ENCODE measurements around the gene NR2F1-AS1.
"Not testable (repeated sequence)": the region's sequence is repeated elsewhere in the genome, so short reads cannot be mapped to it uniquely, and the experiment has no call there.

Gene NR2F1-AS1

DNA sequence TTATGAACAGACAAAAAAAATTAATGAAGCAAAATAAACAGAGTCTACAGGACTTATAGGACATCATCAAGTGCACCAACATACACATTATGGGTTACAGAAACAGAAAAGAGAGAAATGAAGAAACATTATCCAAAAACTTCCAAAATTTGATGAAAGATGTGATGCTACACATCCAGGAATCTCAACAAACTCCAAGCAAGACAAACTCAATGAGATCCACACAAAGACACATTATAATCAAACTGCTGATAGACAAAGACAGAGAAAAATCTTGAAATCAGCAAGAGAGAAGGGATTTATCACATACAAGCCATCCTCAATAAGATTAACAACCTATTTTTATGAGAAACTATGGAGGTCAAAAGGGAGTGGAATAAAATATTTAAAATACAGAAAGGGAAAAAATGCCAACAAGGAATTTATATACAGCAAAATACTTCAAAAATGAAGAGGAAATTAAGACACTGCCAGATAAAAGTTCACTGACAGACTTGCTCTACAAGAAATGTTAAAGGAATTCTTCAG lies 101.0 kb downstream of the NR2F1-AS1 start:
- no peak for DNase-seq (ENCODE audit: extremely low read depth, insufficient read length)
- Histone ChIP-seq H3K4me3 (replicated peaks; ENCODE audit: low read depth, low read length) (no peak overlapping the region), H3K27me3 (replicated peaks; ENCODE audit: control insufficient read depth, insufficient read depth, low read length) (no peaks in the 10 kb centered on the region), H3K36me3 (ENCODE audit: control insufficient read depth, insufficient read depth, low read length) (no peaks in the 10 kb centered on the region)
- TF ChIP-seq, protein P1, sequence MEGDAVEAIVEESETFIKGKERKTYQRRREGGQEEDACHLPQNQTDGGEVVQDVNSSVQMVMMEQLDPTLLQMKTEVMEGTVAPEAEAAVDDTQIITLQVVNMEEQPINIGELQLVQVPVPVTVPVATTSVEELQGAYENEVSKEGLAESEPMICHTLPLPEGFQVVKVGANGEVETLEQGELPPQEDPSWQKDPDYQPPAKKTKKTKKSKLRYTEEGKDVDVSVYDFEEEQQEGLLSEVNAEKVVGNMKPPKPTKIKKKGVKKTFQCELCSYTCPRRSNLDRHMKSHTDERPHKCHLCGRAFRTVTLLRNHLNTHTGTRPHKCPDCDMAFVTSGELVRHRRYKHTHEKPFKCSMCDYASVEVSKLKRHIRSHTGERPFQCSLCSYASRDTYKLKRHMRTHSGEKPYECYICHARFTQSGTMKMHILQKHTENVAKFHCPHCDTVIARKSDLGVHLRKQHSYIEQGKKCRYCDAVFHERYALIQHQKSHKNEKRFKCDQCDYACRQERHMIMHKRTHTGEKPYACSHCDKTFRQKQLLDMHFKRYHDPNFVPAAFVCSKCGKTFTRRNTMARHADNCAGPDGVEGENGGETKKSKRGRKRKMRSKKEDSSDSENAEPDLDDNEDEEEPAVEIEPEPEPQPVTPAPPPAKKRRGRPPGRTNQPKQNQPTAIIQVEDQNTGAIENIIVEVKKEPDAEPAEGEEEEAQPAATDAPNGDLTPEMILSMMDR (IDR thresholded peaks at IDR 0.05; ENCODE audit: insufficient read depth, low read length, poor library complexity, severe bottlenecking): no peak

DNA sequence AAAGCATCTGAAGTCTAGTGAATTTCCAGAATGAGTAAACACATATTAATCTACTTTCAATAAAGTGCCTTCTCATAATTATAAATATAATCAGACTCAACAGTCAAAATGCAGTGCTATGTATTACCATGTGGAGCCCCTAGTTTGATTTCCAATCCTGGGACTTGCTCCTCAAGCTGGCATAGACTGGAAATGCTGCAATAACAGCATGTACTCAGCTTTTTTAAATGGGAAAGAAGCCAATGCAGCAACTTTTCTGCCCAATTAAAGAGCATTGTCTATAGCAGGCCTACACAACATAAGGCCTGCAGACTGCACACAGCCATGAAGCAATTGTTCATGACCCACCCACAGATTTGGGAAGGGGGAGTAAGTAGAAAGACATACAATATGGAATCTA lies 103.2 kb downstream of the NR2F1-AS1 start:
- Histone ChIP-seq H3K27me3 (replicated peaks; ENCODE audit: control insufficient read depth, insufficient read depth, low read length) (no peaks in the 10 kb centered on the region), H3K4me3 (replicated peaks; ENCODE audit: low read depth, low read length) (no peak overlapping the region), H3K36me3 (ENCODE audit: control insufficient read depth, insufficient read depth, low read length) (no peaks in the 10 kb centered on the region)
- DNase-seq (ENCODE audit: extremely low read depth, insufficient read length): no peak
- TF ChIP-seq, protein P1 (IDR thresholded peaks at IDR 0.05; ENCODE audit: insufficient read depth, low read length, poor library complexity, severe bottlenecking): no peak

DNA sequence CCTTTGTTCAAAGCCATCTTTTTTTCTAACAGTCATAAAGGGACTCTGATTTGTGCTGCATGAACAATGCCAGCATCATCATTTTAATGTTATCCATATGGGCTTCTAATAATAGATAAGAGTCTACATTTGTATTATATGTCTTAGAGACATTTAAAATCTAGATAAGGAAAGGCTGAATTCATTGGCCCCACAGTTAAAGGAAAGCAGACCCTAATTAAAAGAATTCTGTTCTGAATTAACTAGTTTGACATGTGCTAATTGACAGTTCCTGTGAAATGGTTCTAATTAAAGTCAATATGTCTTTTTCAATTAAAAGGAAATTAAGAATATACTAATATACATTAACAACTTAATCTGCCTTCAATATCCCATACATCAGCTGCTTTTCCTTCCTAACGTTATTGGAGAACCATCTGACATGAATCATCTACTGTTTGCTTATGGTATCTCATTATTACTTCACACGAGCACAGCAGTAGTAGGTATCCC lies 104.7 kb downstream of the NR2F1-AS1 start:
- Histone ChIP-seq H3K27me3 (replicated peaks; ENCODE audit: control insufficient read depth, insufficient read depth, low read length) (no peaks in the 10 kb centered on the region), H3K36me3 (ENCODE audit: control insufficient read depth, insufficient read depth, low read length) (no peaks in the 10 kb centered on the region), H3K4me3 (replicated peaks; ENCODE audit: low read depth, low read length) (no peak overlapping the region)
- TF ChIP-seq, protein P1 (IDR thresholded peaks at IDR 0.05; ENCODE audit: insufficient read depth, low read length, poor library complexity, severe bottlenecking): no peak
- no peak for DNase-seq (ENCODE audit: extremely low read depth, insufficient read length)

DNA sequence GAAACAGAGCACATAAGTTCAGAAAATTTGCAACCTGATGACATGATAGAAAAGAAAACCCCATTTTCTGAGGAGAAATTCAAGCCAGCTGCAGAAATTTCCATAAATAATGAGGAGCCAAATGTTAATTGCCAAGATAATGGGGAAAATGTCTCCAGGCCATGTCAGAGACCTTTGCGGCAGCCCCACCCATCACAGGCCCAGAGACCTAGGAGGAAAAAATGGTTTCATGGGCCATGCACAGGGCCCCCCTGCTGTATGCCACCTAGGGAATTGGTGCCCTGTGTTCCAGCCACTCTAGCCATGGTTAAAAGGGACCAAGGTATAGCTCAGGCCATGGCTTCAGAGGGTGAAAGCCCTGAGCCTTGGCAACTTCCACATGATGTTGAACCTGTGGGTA lies 118.1 kb downstream of the NR2F1-AS1 start:
- TF ChIP-seq, protein P1 (IDR thresholded peaks at IDR 0.05; ENCODE audit: insufficient read depth, low read length, poor library complexity, severe bottlenecking): no peak
- no peak for DNase-seq (ENCODE audit: extremely low read depth, insufficient read length)
- H3K36me3 ChIP-seq (ENCODE audit: control insufficient read depth, insufficient read depth, low read length): no peaks in the 10 kb centered on the region
- no peaks in the 10 kb centered on the region for H3K27me3 ChIP-seq (replicated peaks; ENCODE audit: control insufficient read depth, insufficient read depth, low read length)
- no peak overlapping the region for H3K4me3 ChIP-seq (replicated peaks; ENCODE audit: low read depth, low read length)

DNA sequence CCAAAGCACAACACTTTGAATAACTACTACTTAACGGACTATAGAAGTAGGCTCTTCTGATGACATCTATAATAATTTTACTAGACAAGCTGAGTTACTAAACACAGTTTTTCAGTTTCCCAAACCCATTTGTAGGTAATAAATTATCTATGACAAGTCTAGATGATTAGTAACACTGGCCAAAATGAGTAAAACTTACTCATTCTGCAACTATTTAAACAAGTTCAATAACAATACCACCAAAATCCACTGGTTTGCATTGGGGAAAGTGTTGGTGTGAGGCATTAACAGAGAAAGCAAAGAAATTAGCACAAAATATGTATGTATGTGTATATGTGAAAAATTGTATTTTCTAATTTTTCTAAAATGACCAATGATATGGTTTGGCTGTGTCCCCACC lies 119.3 kb downstream of the NR2F1-AS1 start:
- TF ChIP-seq, protein P1 (IDR thresholded peaks at IDR 0.05; ENCODE audit: insufficient read depth, low read length, poor library complexity, severe bottlenecking): no peak
- no peak for DNase-seq (ENCODE audit: extremely low read depth, insufficient read length)
- no peak overlapping the region for H3K4me3 ChIP-seq (replicated peaks; ENCODE audit: low read depth, low read length)
- H3K27me3 ChIP-seq (replicated peaks; ENCODE audit: control insufficient read depth, insufficient read depth, low read length): no peaks in the 10 kb centered on the region
- H3K36me3 ChIP-seq (ENCODE audit: control insufficient read depth, insufficient read depth, low read length): no peaks in the 10 kb centered on the region

DNA sequence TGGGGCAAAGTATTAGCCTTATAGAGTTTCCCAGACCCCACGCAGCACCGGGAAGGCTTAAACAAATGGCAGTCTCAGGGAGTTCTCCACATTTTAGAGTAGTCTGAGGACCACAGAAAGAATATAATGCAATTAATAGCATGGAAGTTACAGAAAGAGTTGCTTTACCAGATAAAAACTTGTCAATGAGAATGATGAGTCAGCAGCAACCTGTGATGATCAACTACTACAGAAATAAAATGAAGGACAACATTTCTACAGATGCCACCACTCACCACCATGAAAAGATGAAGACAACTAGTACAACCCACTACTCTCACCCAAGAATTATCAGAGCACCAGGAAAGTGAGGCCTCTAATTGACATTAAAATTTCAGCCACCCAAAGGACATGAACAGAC lies 120.7 kb downstream of the NR2F1-AS1 start:
- Histone ChIP-seq H3K27me3 (replicated peaks; ENCODE audit: control insufficient read depth, insufficient read depth, low read length) (no peaks in the 10 kb centered on the region), H3K4me3 (replicated peaks; ENCODE audit: low read depth, low read length) (no peak overlapping the region), H3K36me3 (ENCODE audit: control insufficient read depth, insufficient read depth, low read length) (no peaks in the 10 kb centered on the region)
- DNase-seq (ENCODE audit: extremely low read depth, insufficient read length): no peak
- TF ChIP-seq, protein P1 (IDR thresholded peaks at IDR 0.05; ENCODE audit: insufficient read depth, low read length, poor library complexity, severe bottlenecking): no peak

DNA sequence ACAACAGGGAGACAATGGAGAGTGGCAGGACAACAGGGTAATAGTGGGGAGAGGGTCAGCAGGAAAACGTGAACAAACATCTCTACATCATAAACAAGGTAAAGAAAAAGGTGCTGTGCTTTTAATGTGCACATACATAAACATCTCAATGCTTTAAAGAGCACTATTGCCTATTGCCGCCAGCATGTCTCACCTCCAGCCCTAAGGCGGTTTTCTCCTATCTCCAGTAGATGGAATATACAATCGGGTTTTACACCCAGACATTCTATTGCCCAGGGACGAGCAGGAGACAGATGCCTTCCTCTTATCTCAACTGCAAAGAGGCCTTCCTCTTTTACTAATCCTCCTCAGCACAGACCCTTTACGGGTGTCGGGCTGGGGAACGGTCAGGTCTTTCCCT lies 124.2 kb downstream of the NR2F1-AS1 start:
- not testable (repeated sequence) for H3K4me3 ChIP-seq (replicated peaks; ENCODE audit: low read depth, low read length); H3K27me3 ChIP-seq (replicated peaks; ENCODE audit: control insufficient read depth, insufficient read depth, low read length); H3K36me3 ChIP-seq (ENCODE audit: control insufficient read depth, insufficient read depth, low read length); DNase-seq (ENCODE audit: extremely low read depth, insufficient read length)

Measured in GM06990 (cell line).